Heart right ventricle (tissue), 16 donors: ENCODE data around the gene POU3F1. TPM values are rescaled to one million over a fixed set of nuclear protein-coding genes. Genes with fewer than 3 reads are reported as not detected.
A peak's percentile ranks its signal among the peaks of the same experiment; 100 is the strongest.

Experiments used
- ATAC-seq, 8 donors: fragments of 200-7000 bp; cut with Tn5 transposase; one replicate each; pipeline ENCODE4 v1.9.1; 2020; ENCODE audit warnings: mild to moderate bottlenecking in 8 of 8, moderate library complexity in 8 of 8, moderate number of reproducible peaks in 1 of 8
- DNase-seq, 2 donors: peaks; one replicate each; pipeline ENCODE4 v3.0.0-alpha.2; 2020
- H3K27ac ChIP-seq, 10 donors: fragments of 200-600 bp; sonication (generic) in 2 of 10; one replicate each; pipeline versions ENCODE4 v1.5.0 to v1.8.0; 2020 to 2022; ENCODE audit warnings: mild to moderate bottlenecking in 3 of 10
- H3K27me3 ChIP-seq, 7 donors: fragments of 200-600 bp; one replicate each; pipeline ENCODE4 v1.8.0; 2021 to 2022; ENCODE audit warnings: mild to moderate bottlenecking in 2 of 7
- H3K36me3 ChIP-seq, 9 donors: fragments of 200-600 bp; sonication (generic) in 1 of 9; one replicate each; pipeline versions ENCODE4 v1.5.0 to v1.8.0; 2020 to 2022; ENCODE audit warnings: mild to moderate bottlenecking in 2 of 9
- H3K4me1 ChIP-seq, 9 donors: fragments of 200-600 bp; sonication (generic) in 1 of 9; one replicate each; pipeline versions ENCODE4 v1.5.0 to v1.8.0; 2020 to 2022; ENCODE audit warnings: mild to moderate bottlenecking in 4 of 9
- H3K4me3 ChIP-seq, 10 donors: fragments of 200-600 bp; sonication (generic) in 2 of 10; one replicate each; pipeline versions ENCODE4 v1.5.0 to v1.8.0; 2020 to 2022; ENCODE audit warnings: mild to moderate bottlenecking in 7 of 10, moderate library complexity in 2 of 10
- H3K9me3 ChIP-seq, 11 donors: fragments of 200-600 bp in 10 of 11; sonication (generic) in 2 of 11; one replicate each; pipeline versions ENCODE4 v1.5.0 to v1.8.0; 2013 to 2022; ENCODE audit warnings: mild to moderate bottlenecking in 2 of 11, control low read depth in 1 of 11, moderate library complexity in 1 of 11
- CTCF ChIP-seq, 9 donors: fragments of 200-600 bp; sonication (generic) in 2 of 9; IDR thresholded peaks; one replicate each; pipeline versions ENCODE4 v1.5.0 to v1.8.0; 2021 to 2022; ENCODE audit warnings: antibody characterized with exemption in 9 of 9, mild to moderate bottlenecking in 5 of 9, moderate library complexity in 1 of 9
- WGBS, 2 donors: extraction: QIAGEN DNeasy Blood & Tissue Kit; methylation state at CpG; one replicate each; pipeline ENCODE4 v1.1.7; 2013; ENCODE audit warnings: inconsistent platforms in 1 of 2; 5-methylcytosine and 5-hydroxymethylcytosine counted together
- intact Hi-C, 10 donors: fragments of 100-400 bp; cut with DNase I; formaldehyde crosslinking; loops; one replicate each; pipeline versions ENCODE4 v1.11.1 to v1.14.2; 2022
- polyA plus RNA-seq, 2 donors: library from polyadenylated mRNA; stranded (reverse); fragments of 200-250 nt; gene quantifications; one replicate each; pipeline ENCODE4 v1.2.3, GENCODE V29; 2013
- total RNA-seq, 10 donors: library from RNA; stranded (reverse); fragmentation: NEBNext Ultra II Directional in 3 of 10; extraction: Animal tissue kit (Norgen Biotek cat#: 25700) in 3 of 10; gene quantifications; one replicate each; pipeline versions ENCODE4 v1.2.1 to v1.2.4, GENCODE V29; 2021 to 2023
- donor health status: Arrhythmogenic right ventricular cardiomyopathy.
- donor health status: ischemic (EF 13 %, LVEDD 7.1; RV severe dilation, severe dysfunction).
- donor health status: healthy with polysubstance abuse.
- donor health status: DM: no; HTN: yes; CAD: no.
- donor health status: DM: no; HTN: no; CAD: no.
- donor health status: ischemic (EF 25% LVEDD 6.9; RV normal size, moderate dysfunction).
- donor health status: ischemic (EF 25% LVEDD 5.7; RV mildly dilated, moderate dysfunction).
- donor health status: healthy.
- donor health status: DM: yes; HTN: yes; CAD: no.
- donor health status: Ischemic cardiomyopathy.
- donor health status: ischemic (EF 35%, LVEDD 5.7; RV mildly dilated, moderate dysfunction).
- donor health status: nonischemic (EF 11% LVEDD 7.7; RV severe dilation, severe dysfunction).
- donor health status: DM: yes; HTN: yes; CAD: no.
- donor health status: PGD.
- donor health status: ischemic (EF 29% LVEDD 5.4; RV normal size, mild dysfunction).
- donor health status: nonischemic (EF 23%, LVEDD 6.1; RV moderate dilation, normal function).

Gene POU3F1
- total and polyA plus RNA-seq, 12 donors = 0.03 to 0.22 (median 0.13) TPM; not detected in 9

GRCh38 chr1:38088366-38088765 is 41.8 kb upstream of the POU3F1 start:
- ATAC-seq (no peak), DNase-seq (no peak)
- Histone ChIP-seq H3K27me3 (peaks cover 3 to 51% (median 32%) of the 10 kb centered on the region in 7 donors), H3K4me1 (peaks cover 0 to 15% (median 5%) of the 10 kb centered on the region in 9 donors), H3K27ac (no peak overlapping the region), H3K4me3 (no peak overlapping the region), H3K36me3 (no peaks in the 10 kb centered on the region), H3K9me3 (no peaks in the 10 kb centered on the region)
- TF ChIP-seq CTCF (IDR thresholded peaks at IDR 0.05) = no peak
- 32 to 36% methylated on average over 6 of the region's 6 CpGs for WGBS, 2 donors
- intact Hi-C loops = no loop called here

GRCh38 chr1:38087676-38088075 is 41.1 kb upstream of the POU3F1 start:
- intact Hi-C loops = no loop called here
- Histone ChIP-seq H3K27me3 (peaks cover 3 to 44% (median 27%) of the 10 kb centered on the region in 7 donors), H3K27ac (no peak overlapping the region), H3K9me3 (no peaks in the 10 kb centered on the region), H3K36me3 (no peaks in the 10 kb centered on the region), H3K4me1 (peaks cover 0 to 15% (median 5%) of the 10 kb centered on the region in 9 donors), H3K4me3 (no peak overlapping the region)
- DNase-seq = no peak
- 83 to 89% methylated on average over 9 of the region's 9 CpGs for WGBS, 2 donors
- no peak for TF ChIP-seq CTCF (IDR thresholded peaks at IDR 0.05)
- no peak for ATAC-seq

- Histone ChIP-seq H3K9me3 (no peaks in the 10 kb centered on the region), H3K36me3 (no peaks in the 10 kb centered on the region), H3K27ac (no peak overlapping the region), H3K4me1 (peaks cover 0 to 15% (median 5%) of the 10 kb centered on the region in 9 donors), H3K27me3 (peaks cover 1 to 29% (median 19%) of the 10 kb centered on the region in 7 donors), H3K4me3 (no peak overlapping the region)
- 50 to 62% methylated on average over 12 of the region's 12 CpGs for WGBS, 2 donors
- intact Hi-C loops = no loop called here
- DNase-seq (no peak), ATAC-seq (peak in 1 of 8 donors; percentile 31)
- no peak for TF ChIP-seq CTCF (IDR thresholded peaks at IDR 0.05)
Observed at GRCh38 chr1:38085666-38086330, 39.2 kb upstream of the POU3F1 start.

- peak overlapping the region in 3 of 10 donors; percentile 5 to 31 (median 14) for H3K27ac ChIP-seq
Observed at GRCh38 chr1:38084700-38085099, 38.1 kb upstream of the POU3F1 start.

More at GRCh38 chr1:38084700-38085099, 38.1 kb upstream of the POU3F1 start:
- WGBS, 2 donors = 38 to 42% methylated on average over 1 of the region's 1 CpG
- H3K36me3 ChIP-seq = no peaks in the 10 kb centered on the region
- intact Hi-C loops = no loop called here
- no peaks in the 10 kb centered on the region for H3K9me3 ChIP-seq
- no peak for TF ChIP-seq CTCF (IDR thresholded peaks at IDR 0.05)
- peak; percentile 75 to 98 (median 91) for ATAC-seq
- peaks cover 0 to 15% (median 5%) of the 10 kb centered on the region in 9 donors for H3K4me1 ChIP-seq
- peaks cover 0 to 19% (median 8%) of the 10 kb centered on the region in 7 donors for H3K27me3 ChIP-seq
- peak; percentile 41 to 43 for DNase-seq
- no peak overlapping the region for H3K4me3 ChIP-seq
